A549 (cell line): ENCODE data around the gene PDE4D. TPM values are rescaled to one million over a fixed set of nuclear protein-coding genes. Genes with fewer than 3 reads are reported as not detected.

Experiments
- ATAC-seq, 2 experiments: fragments of 200-7000 bp in 1 of 2; fragments of >200 bp in 1 of 2; cut with Nextera tagmentation in 1 of 2; cut with Tn5 transposase in 1 of 2; 3 replicates each; pipeline versions ENCODE4 v1.8.0 to v1.9.1; 2018 to 2020; ENCODE audit warnings: mild to moderate bottlenecking in 1 of 2, moderate library complexity in 1 of 2
- CTCF ChIA-PET: fragments of 300-600 bp; sonication (Branson Sonifier 250); formaldehyde crosslinking; extraction: SDS; loops from one replicate; lab custom pipeline; 2021; ENCODE audit warnings: antibody characterized with exemption, inconsistent platforms; lab: Yijun Ruan, JAX
- POLR2A ChIA-PET: fragments of 350-600 bp; formaldehyde crosslinking; extraction: SDS; loops from one replicate; lab custom pipeline; 2021; ENCODE audit warnings: antibody characterized with exemption, inconsistent platforms; lab: Yijun Ruan, JAX
- DNase-seq, 2 experiments: peaks; one replicate each; pipeline versions ENCODE4 v3.0.0 to v3.0.0-alpha.2; 2011 to 2016; ENCODE audit warnings: low read depth in 1 of 2, low spot score in 1 of 2
- FAIRE-seq: peaks from 2 replicates; lab custom pipeline; 2011; peaks lifted over from hg19 to GRCh38; lab: Jason Lieb, UNC
- H3K27ac ChIP-seq, 2 experiments: fragments of >200 bp; sonication (Bioruptor Twin); formaldehyde crosslinking; 3 replicates each; pipeline ENCODE4 v1.5.1; 2016 to 2017
- H3K4me1 ChIP-seq: fragments of >200 bp; sonication (Bioruptor Twin); formaldehyde crosslinking; 3 replicates; pipeline ENCODE4 v1.6.1; 2016
- H3K4me2 ChIP-seq: fragments of >200 bp; sonication (Bioruptor Twin); formaldehyde crosslinking; 3 replicates; pipeline ENCODE4 v1.6.1; 2016
- H3K4me3 ChIP-seq: fragments of >200 bp; sonication (Bioruptor Twin); formaldehyde crosslinking; 3 replicates; pipeline ENCODE4 v1.5.1; 2016
- H3K9me3 ChIP-seq: fragments of >200 bp; sonication (Bioruptor Twin); formaldehyde crosslinking; 3 replicates; pipeline ENCODE4 v1.6.1; 2016
- BHLHE40 ChIP-seq: IDR thresholded peaks from 2 replicates; pipeline ENCODE4 v1.6.1; 2012; ENCODE audit warnings: low read depth, low read length, inconsistent platforms
- CEBPB ChIP-seq, 2 experiments: fragments of >200 bp in 1 of 2; sonication (Bioruptor Twin) in 1 of 2; formaldehyde crosslinking in 1 of 2; IDR thresholded peaks; 2 replicates each; pipeline ENCODE4 v1.6.1; 2012 to 2016
- CHD4 ChIP-seq: fragments of 200-600 bp; sonication (generic); IDR thresholded peaks from 2 replicates; pipeline ENCODE4 v1.6.1; 2016; ENCODE audit warnings: antibody characterized with exemption, mild to moderate bottlenecking, borderline replicate concordance
- CTCF ChIP-seq: fragments of >200 bp; sonication (Bioruptor Twin); formaldehyde crosslinking; IDR thresholded peaks from 3 replicates; pipeline ENCODE4 v1.5.1; 2016
- EHF ChIP-seq: fragments of 250-450 bp; sonication (Bioruptor Pico); IDR thresholded peaks from 2 replicates; pipeline ENCODE4 v1.5.0; 2020; ENCODE audit warnings: mild to moderate bottlenecking
- ELK1 ChIP-seq: fragments of 150-350 bp; IDR thresholded peaks from 2 replicates; pipeline ENCODE4 v1.6.1; 2014; ENCODE audit warnings: low read depth, mild to moderate bottlenecking, low read length
- ESRRA ChIP-seq: fragments of 150-350 bp; IDR thresholded peaks from 2 replicates; pipeline ENCODE4 v1.6.1; 2014; ENCODE audit warnings: mild to moderate bottlenecking, low read length, borderline replicate concordance
- FOSL2 ChIP-seq, 2 experiments: fragments of 450-650 bp in 1 of 2; fragments of >200 bp in 1 of 2; sonication (Bioruptor Twin) in 1 of 2; formaldehyde crosslinking; IDR thresholded peaks; 2 replicates each; pipeline versions ENCODE4 v1.5.0 to v1.6.1; 2016 to 2020; ENCODE audit warnings: mild to moderate bottlenecking in 1 of 2, moderate library complexity in 1 of 2
- GATA3 ChIP-seq: IDR thresholded peaks from 2 replicates; pipeline ENCODE4 v1.6.1; 2012; ENCODE audit warnings: borderline replicate concordance
- HEYL ChIP-seq: fragments of 250-450 bp; sonication (Bioruptor Pico); IDR thresholded peaks from 2 replicates; pipeline ENCODE4 v1.8.0; 2021; ENCODE audit warnings: mild to moderate bottlenecking, moderate library complexity
- HOXB5 ChIP-seq: fragments of 250-450 bp; sonication (Bioruptor Pico); IDR thresholded peaks from 2 replicates; pipeline ENCODE4 v1.5.0; 2020; ENCODE audit warnings: mild to moderate bottlenecking, moderate library complexity
- JUN ChIP-seq, 2 experiments: fragments of >200 bp; sonication (Bioruptor Twin); formaldehyde crosslinking; IDR thresholded peaks; 2 replicates in 1 of 2; 3 replicates in 1 of 2; pipeline ENCODE4 v1.6.1; 2016 to 2017
- JUNB ChIP-seq: fragments of >200 bp; sonication (Bioruptor Twin); formaldehyde crosslinking; IDR thresholded peaks from 2 replicates; pipeline ENCODE4 v1.6.1; 2016
- KDM5A ChIP-seq: fragments of 200-600 bp; sonication (generic); IDR thresholded peaks from 2 replicates; pipeline ENCODE4 v1.6.1; 2016; ENCODE audit warnings: antibody characterized with exemption, mild to moderate bottlenecking
- MAFK ChIP-seq: fragments of 450-650 bp; IDR thresholded peaks from 2 replicates; pipeline ENCODE4 v1.6.1; 2014; ENCODE audit not compliant: partially characterized antibody
- MAX ChIP-seq: IDR thresholded peaks from 2 replicates; pipeline ENCODE4 v1.6.1; 2012
- MAZ ChIP-seq: fragments of 150-350 bp; IDR thresholded peaks from 2 replicates; pipeline ENCODE4 v1.6.1; 2014; ENCODE audit warnings: antibody characterized with exemption, low read depth, low read length, borderline replicate concordance
- PHF8 ChIP-seq: fragments of 200-600 bp; sonication (generic); IDR thresholded peaks from 2 replicates; pipeline ENCODE4 v1.6.1; 2016; ENCODE audit warnings: low read depth, mild to moderate bottlenecking, antibody characterized with exemption, moderate library complexity, borderline replicate concordance
- POLR2A ChIP-seq: IDR thresholded peaks from 2 replicates; pipeline ENCODE4 v1.6.1; 2012; ENCODE audit warnings: mild to moderate bottlenecking, low read length
- POLR2AphosphoS2 ChIP-seq: conservative IDR thresholded peaks from 2 replicates; pipeline ENCODE4 v1.6.1; 2012; ENCODE audit warnings: low read length, improper control_type of control experiment, inconsistent platforms
- RAD21 ChIP-seq, 2 experiments: fragments of >200 bp in 1 of 2; sonication (Bioruptor Twin) in 1 of 2; formaldehyde crosslinking in 1 of 2; IDR thresholded peaks in 1 of 2; conservative IDR thresholded peaks in 1 of 2; 2 replicates in 1 of 2; 3 replicates in 1 of 2; pipeline ENCODE4 v1.6.1; 2012 to 2018; ENCODE audit warnings: inconsistent platforms in 1 of 2
- RARB ChIP-seq: fragments of 250-450 bp; sonication (Bioruptor Pico); IDR thresholded peaks from 2 replicates; pipeline ENCODE4 v1.8.0; 2021; ENCODE audit warnings: mild to moderate bottlenecking, moderate library complexity
- RFX5 ChIP-seq: fragments of 450-650 bp; IDR thresholded peaks from 2 replicates; pipeline ENCODE4 v1.7.1; 2014; ENCODE audit warnings: antibody characterized with exemption, mild to moderate bottlenecking, moderate library complexity
- RNF2 ChIP-seq: fragments of 200-600 bp; sonication (generic); IDR thresholded peaks from 2 replicates; pipeline ENCODE4 v1.6.1; 2016; ENCODE audit warnings: low read depth, mild to moderate bottlenecking, antibody characterized with exemption, moderate library complexity, borderline replicate concordance
- TFCP2L1 ChIP-seq: fragments of 250-450 bp; sonication (Bioruptor Pico); IDR thresholded peaks from 2 replicates; pipeline ENCODE4 v1.5.0; 2021; ENCODE audit warnings: mild to moderate bottlenecking
- WGBS: methylation state at CpG from one replicate; pipeline ENCODE4 v1.1.6; 2017; ENCODE audit errors: missing lambda C conversion rate; 5-methylcytosine and 5-hydroxymethylcytosine counted together
- polyA plus RNA-seq, 4 experiments: library from polyadenylated mRNA; depleted of rRNA in 3 of 4; stranded (reverse); fragments of >200 nt; fragmentation: RNase III in 1 of 4; extraction: RNeasy Plus Mini Kit Qiagen cat#74134 plus additional on column Dnase treatment in 1 of 4; gene quantifications; 2 replicates in 3 of 4; 3 replicates in 1 of 4; pipeline ENCODE4 v1.2.3, GENCODE V29; 2011 to 2017
- TF ChIP-seq, protein P1 (sequence below): fragments of 250-450 bp; sonication (Bioruptor Pico); IDR thresholded peaks from 2 replicates; pipeline ENCODE4 v1.5.0; 2021; ENCODE audit warnings: mild to moderate bottlenecking, moderate library complexity, borderline replicate concordance
- TF ChIP-seq, protein P2 (sequence below): IDR thresholded peaks from 2 replicates; pipeline ENCODE4 v1.6.1; 2012; ENCODE audit warnings: low read depth, borderline replicate concordance

The PDE4D gene
- polyA plus RNA-seq, 2 of the 4 experiments (the other 2 are of a cell fraction): 74.0 to 213 TPM

GRCh38 chr5:59760785-59761348 is 132.7 kb downstream of the PDE4D start (continued):
- no peak for TF ChIP-seq CTCF
- TF ChIP-seq, protein P1, sequence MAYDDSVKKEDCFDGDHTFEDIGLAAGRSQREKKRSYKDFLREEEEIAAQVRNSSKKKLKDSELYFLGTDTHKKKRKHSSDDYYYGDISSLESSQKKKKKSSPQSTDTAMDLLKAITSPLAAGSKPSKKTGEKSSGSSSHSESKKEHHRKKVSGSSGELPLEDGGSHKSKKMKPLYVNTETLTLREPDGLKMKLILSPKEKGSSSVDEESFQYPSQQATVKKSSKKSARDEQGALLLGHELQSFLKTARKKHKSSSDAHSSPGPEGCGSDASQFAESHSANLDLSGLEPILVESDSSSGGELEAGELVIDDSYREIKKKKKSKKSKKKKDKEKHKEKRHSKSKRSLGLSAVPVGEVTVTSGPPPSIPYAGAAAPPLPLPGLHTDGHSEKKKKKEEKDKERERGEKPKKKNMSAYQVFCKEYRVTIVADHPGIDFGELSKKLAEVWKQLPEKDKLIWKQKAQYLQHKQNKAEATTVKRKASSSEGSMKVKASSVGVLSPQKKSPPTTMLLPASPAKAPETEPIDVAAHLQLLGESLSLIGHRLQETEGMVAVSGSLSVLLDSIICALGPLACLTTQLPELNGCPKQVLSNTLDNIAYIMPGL (CRISPR knock-in tag): no peak
- TF ChIP-seq RNF2: no peak
- no peak for TF ChIP-seq POLR2A
- no peak for TF ChIP-seq KDM5A

GRCh38 chr5:59759600-59760351 is 133.8 kb downstream of the PDE4D start:
- POLR2A ChIA-PET: interaction anchor here (0.9 to 1.9 kb wide), 2 partner anchors 31 kb away, joined by 3 to 7 read pairs; no protein-coding TSS in a partner anchor
- Histone ChIP-seq H3K27ac (peak overlapping the region; percentile 79 to 88), H3K4me3 (peak overlapping the region; percentile 37), H3K4me2 (peak overlapping the region; percentile 83), H3K9me3 (no peaks in the 10 kb centered on the region), H3K4me1 (peaks cover 89% of the 10 kb centered on the region)
- 3% methylated on average over 4 of the region's 4 CpGs for WGBS
- ATAC-seq (peak; percentile 82 to 92), FAIRE-seq (peak; percentile 98), DNase-seq (peak; percentile 49 to 92)
- CTCF ChIA-PET: interaction anchor here (0.6 to 1.4 kb wide), 4 partner anchors 15 to 40 kb away, joined by 3 to 4 read pairs (median 3); no protein-coding TSS in a partner anchor
- TF ChIP-seq ELK1: no peak
- TF ChIP-seq RARB (CRISPR knock-in tag): no peak
- no peak for TF ChIP-seq GATA3
- TF ChIP-seq PHF8: no peak
- TF ChIP-seq, protein P2, sequence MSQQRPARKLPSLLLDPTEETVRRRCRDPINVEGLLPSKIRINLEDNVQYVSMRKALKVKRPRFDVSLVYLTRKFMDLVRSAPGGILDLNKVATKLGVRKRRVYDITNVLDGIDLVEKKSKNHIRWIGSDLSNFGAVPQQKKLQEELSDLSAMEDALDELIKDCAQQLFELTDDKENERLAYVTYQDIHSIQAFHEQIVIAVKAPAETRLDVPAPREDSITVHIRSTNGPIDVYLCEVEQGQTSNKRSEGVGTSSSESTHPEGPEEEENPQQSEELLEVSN: no peak
- TF ChIP-seq HOXB5 (CRISPR knock-in tag): peak; percentile 72
- peak; percentile 69; the same call in 1 of the 2 replicates for TF ChIP-seq MAX
- peak in 1 of 2 experiments; percentile 18; a peak in 1 of 5 replicates for TF ChIP-seq RAD21 (conservative IDR thresholded peaks at IDR 0.05 in 1 of 2, IDR thresholded peaks at IDR 0.05 in 1 of 2)
- TF ChIP-seq JUN (IDR thresholded peaks at IDR 0.05): peak in 1 of 2 experiments; percentile 75; a peak in 1 of 5 replicates
- 0 out of 2 replicates have a peak, but pooled peaks have one; percentile 56 for TF ChIP-seq MAZ
- no peak for TF ChIP-seq BHLHE40
- TF ChIP-seq HEYL (CRISPR knock-in tag): peak; percentile 76; the same call in 1 of the 2 replicates
- TF ChIP-seq RFX5: no peak
- peak; percentile 66; the same call in 1 of the 2 replicates for TF ChIP-seq ESRRA
- no peak for TF ChIP-seq FOSL2 (IDR thresholded peaks at IDR 0.05)
- peak; percentile 88 for TF ChIP-seq FOSL2 (CRISPR knock-in tag; IDR thresholded peaks at IDR 0.05)
- TF ChIP-seq POLR2AphosphoS2: 0 out of 2 replicates have a peak, but pooled peaks have one; percentile 3
- no peak for TF ChIP-seq RNF2
- TF ChIP-seq, protein P1 (CRISPR knock-in tag): no peak
- peak; percentile 86 for TF ChIP-seq EHF (CRISPR knock-in tag)
- no peak for TF ChIP-seq CHD4
- TF ChIP-seq JUNB: 0 out of 2 replicates have a peak, but pooled peaks have one; percentile 18
- peak in 1 of 2 experiments; percentile 41; a peak in 2 of 4 replicates for TF ChIP-seq CEBPB (IDR thresholded peaks at IDR 0.05)
- peak; percentile 70; the same call in 1 of the 2 replicates for TF ChIP-seq TFCP2L1 (CRISPR knock-in tag)
- TF ChIP-seq MAFK: peak; percentile 79
